Measurements from ENCODE around the gene ANKS1B.

ANKS1B gene

GRCh38 chr12:99224237-99224636, 760.5 kb downstream of the ANKS1B start:
- Histone ChIP-seq H3K4me2 (ENCODE audit: low read length) (no peak overlapping the region), H3K9ac (ENCODE audit: low read length) (no peak overlapping the region), H2AFZ (ENCODE audit: low read length) (no peak overlapping the region), H3K9me2 (ENCODE audit: low read depth, low read length) (no peaks in the 10 kb centered on the region), H3K27me3 (ENCODE audit: insufficient read depth, low read length) (no peaks in the 10 kb centered on the region), H3K79me2 (ENCODE audit: insufficient read depth, low read length) (no peaks in the 10 kb centered on the region), H4K20me1 (ENCODE audit: insufficient read depth, low read length) (no peaks in the 10 kb centered on the region), H3K36me3 (ENCODE audit: insufficient read depth, low read length) (no peaks in the 10 kb centered on the region), H3K4me3 (ENCODE audit: low read depth, low read length, poor library complexity, severe bottlenecking) (no peak overlapping the region), H3K4me1 (ENCODE audit: insufficient read depth, low read length, severe bottlenecking) (no peaks in the 10 kb centered on the region), H3K9me3 (ENCODE audit: low read length) (no peaks in the 10 kb centered on the region), H3F3A (ENCODE audit: insufficient read depth, low read length) (no peaks in the 10 kb centered on the region), H3K27ac (ENCODE audit: low read depth, low read length, poor library complexity, severe bottlenecking) (no peak overlapping the region)
- TF ChIP-seq EZH2 (IDR thresholded peaks at IDR 0.05; ENCODE audit: borderline replicate concordance, low read length) (no peak), CTCF (IDR thresholded peaks at IDR 0.05; ENCODE audit: low read length) (no peak)

- H3K9ac ChIP-seq (ENCODE audit: low read length): no peak overlapping the region
- TF ChIP-seq CTCF (IDR thresholded peaks at IDR 0.05; ENCODE audit: low read length) (no peak), EZH2 (IDR thresholded peaks at IDR 0.05; ENCODE audit: borderline replicate concordance, low read length) (no peak)
- H2AFZ ChIP-seq (ENCODE audit: low read length): no peak overlapping the region
- no peaks in the 10 kb centered on the region for H3F3A ChIP-seq (ENCODE audit: insufficient read depth, low read length)
- H3K27me3 ChIP-seq (ENCODE audit: insufficient read depth, low read length): no peaks in the 10 kb centered on the region
- H3K4me1 ChIP-seq (ENCODE audit: insufficient read depth, low read length, severe bottlenecking): no peaks in the 10 kb centered on the region
- H3K9me3 ChIP-seq (ENCODE audit: low read length): no peaks in the 10 kb centered on the region
- no peaks in the 10 kb centered on the region for H3K79me2 ChIP-seq (ENCODE audit: insufficient read depth, low read length)
- H4K20me1 ChIP-seq (ENCODE audit: insufficient read depth, low read length): no peaks in the 10 kb centered on the region
- no peaks in the 10 kb centered on the region for H3K9me2 ChIP-seq (ENCODE audit: low read depth, low read length)
- no peak overlapping the region for H3K27ac ChIP-seq (ENCODE audit: low read depth, low read length, poor library complexity, severe bottlenecking)
- no peak overlapping the region for H3K4me2 ChIP-seq (ENCODE audit: low read length)
- no peak overlapping the region for H3K4me3 ChIP-seq (ENCODE audit: low read depth, low read length, poor library complexity, severe bottlenecking)
- H3K36me3 ChIP-seq (ENCODE audit: insufficient read depth, low read length): no peaks in the 10 kb centered on the region
Observed at GRCh38 chr12:99223579-99223978, 761.2 kb downstream of the ANKS1B start.

GRCh38 chr12:99213047-99213446, 771.7 kb downstream of the ANKS1B start:
- TF ChIP-seq CTCF (IDR thresholded peaks at IDR 0.05; ENCODE audit: low read length) (no peak), EZH2 (IDR thresholded peaks at IDR 0.05; ENCODE audit: borderline replicate concordance, low read length) (no peak)

More at GRCh38 chr12:99213047-99213446, 771.7 kb downstream of the ANKS1B start:
- no peaks in the 10 kb centered on the region for H3K36me3 ChIP-seq (ENCODE audit: insufficient read depth, low read length)
- no peaks in the 10 kb centered on the region for H3F3A ChIP-seq (ENCODE audit: insufficient read depth, low read length)
- no peak overlapping the region for H3K4me3 ChIP-seq (ENCODE audit: low read depth, low read length, poor library complexity, severe bottlenecking)
- no peak overlapping the region for H3K9ac ChIP-seq (ENCODE audit: low read length)
- H2AFZ ChIP-seq (ENCODE audit: low read length): no peak overlapping the region
- no peaks in the 10 kb centered on the region for H3K27me3 ChIP-seq (ENCODE audit: insufficient read depth, low read length)
- H3K9me3 ChIP-seq (ENCODE audit: low read length): no peaks in the 10 kb centered on the region
- H3K9me2 ChIP-seq (ENCODE audit: low read depth, low read length): no peaks in the 10 kb centered on the region
- H3K4me1 ChIP-seq (ENCODE audit: insufficient read depth, low read length, severe bottlenecking): no peaks in the 10 kb centered on the region
- H3K27ac ChIP-seq (ENCODE audit: low read depth, low read length, poor library complexity, severe bottlenecking): no peak overlapping the region
- H4K20me1 ChIP-seq (ENCODE audit: insufficient read depth, low read length): no peaks in the 10 kb centered on the region
- no peak overlapping the region for H3K4me2 ChIP-seq (ENCODE audit: low read length)
- no peaks in the 10 kb centered on the region for H3K79me2 ChIP-seq (ENCODE audit: insufficient read depth, low read length)

Data from OCI-LY1 (cell line).